Fibroblast of lung (primary cell): ENCODE measurements around the gene MAP1LC3B2. TPM values are rescaled to one million over a fixed set of nuclear protein-coding genes. Genes with fewer than 3 reads are reported as not detected.
"Not testable (repeated sequence)": the region's sequence is repeated elsewhere in the genome, so short reads cannot be mapped to it uniquely, and the experiment has no call there.

Experiments used
- DNase-seq, 2 donors: peaks; one replicate each; pipeline versions ENCODE4 v3.0.0 to v3.0.0-alpha.2; 2010; ENCODE audit warnings: low read depth in 2 of 2
- H2AFZ ChIP-seq: 2 replicates; pipeline ENCODE4 v1.5.1; 2012; ENCODE audit warnings: low read length, control low read depth, inconsistent platforms
- H3K27ac ChIP-seq: 2 replicates; pipeline ENCODE4 v1.5.1; 2011; ENCODE audit warnings: low read length, control low read depth; ENCODE audit not compliant: insufficient read depth
- H3K27me3 ChIP-seq: 2 replicates; pipeline ENCODE4 v1.5.1; 2011; ENCODE audit warnings: mild to moderate bottlenecking, low read length; ENCODE audit not compliant: control insufficient read depth, insufficient read depth
- H3K36me3 ChIP-seq: 2 replicates; pipeline ENCODE4 v1.5.1; 2011; ENCODE audit warnings: low read length; ENCODE audit not compliant: control insufficient read depth, insufficient read depth
- H3K4me1 ChIP-seq: 2 replicates; pipeline ENCODE4 v1.5.1; 2011; ENCODE audit warnings: low read length; ENCODE audit not compliant: control insufficient read depth, insufficient read depth; ENCODE audit errors: extremely low read depth
- H3K4me2 ChIP-seq: 2 replicates; pipeline ENCODE4 v1.5.1; 2011; ENCODE audit warnings: low read length, control low read depth; ENCODE audit not compliant: insufficient read depth; ENCODE audit errors: extremely low read depth
- H3K4me3 ChIP-seq, 4 experiments: fragments of 200-600 bp in 1 of 4; sonication (generic) in 1 of 4; replicated peaks in 1 of 4; 2 replicates each; pipeline ENCODE4 v1.5.1; 2011 to 2016; ENCODE audit warnings: low read length in 4 of 4, low read depth in 3 of 4, mild to moderate bottlenecking in 3 of 4, control low read depth in 2 of 4, inconsistent platforms in 1 of 4, mixed read lengths in 1 of 4; ENCODE audit not compliant: insufficient read depth in 1 of 4; ENCODE audit errors: control extremely low read depth in 1 of 4
- H3K79me2 ChIP-seq: 2 replicates; pipeline ENCODE4 v1.5.1; 2012; ENCODE audit warnings: mild to moderate bottlenecking, low read length, inconsistent platforms; ENCODE audit not compliant: control insufficient read depth, insufficient read depth
- H3K9ac ChIP-seq: 2 replicates; pipeline ENCODE4 v1.5.1; 2011; ENCODE audit warnings: mild to moderate bottlenecking, low read length, control low read depth; ENCODE audit not compliant: insufficient read depth
- H3K9me3 ChIP-seq: 2 replicates; pipeline ENCODE4 v1.5.1; 2012; ENCODE audit warnings: low read depth, low read length; ENCODE audit not compliant: control insufficient read depth, insufficient read depth
- H4K20me1 ChIP-seq: 2 replicates; pipeline ENCODE4 v1.5.1; 2011; ENCODE audit warnings: low read length; ENCODE audit not compliant: control insufficient read depth, insufficient read depth; ENCODE audit errors: extremely low read depth
- CTCF ChIP-seq, 2 donors: IDR thresholded peaks in 1 of 2; conservative IDR thresholded peaks in 1 of 2; 1 replicate in 1 of 2; 2 replicates in 1 of 2; pipeline ENCODE4 v1.5.1; 2011 to 2012; ENCODE audit warnings: low read length in 2 of 2, control low read depth in 1 of 2, inconsistent platforms in 1 of 2, low read depth in 1 of 2, mild to moderate bottlenecking in 1 of 2
- EZH2 ChIP-seq: IDR thresholded peaks from 2 replicates; pipeline ENCODE4 v1.5.1; 2012; ENCODE audit warnings: low read length, control low read depth, mild to moderate bottlenecking; ENCODE audit errors: missing control alignments
- polyA plus RNA-seq, 2 donors: library from polyadenylated mRNA; depleted of rRNA in 1 of 2; stranded (reverse) in 1 of 2; unstranded in 1 of 2; fragments of >200 nt; gene quantifications; 2 replicates each; pipeline ENCODE4 v1.2.1, GENCODE V29; 2011 to 2012; ENCODE audit warnings: missing spikeins in 1 of 2
- total RNA-seq: library from RNA; depleted of rRNA; stranded (reverse); fragments of >200 nt; gene quantifications from 2 replicates; pipeline ENCODE4 v1.2.1, GENCODE V29; 2014

Gene MAP1LC3B2
- total and polyA plus RNA-seq, 2 donors (not counting 1 experiment from before 2014, with no cell fraction given) = 1.2 TPM

GRCh38 chr12:116568203-116568602, 9.0 kb downstream of the MAP1LC3B2 start:
- Histone ChIP-seq H3K27me3 (no peaks in the 10 kb centered on the region), H3K27ac (no peak overlapping the region), H3K36me3 (no peaks in the 10 kb centered on the region), H4K20me1 (no peaks in the 10 kb centered on the region), H3K4me2 (no peak overlapping the region), H3K79me2 (no peaks in the 10 kb centered on the region), H3K4me1 (no peaks in the 10 kb centered on the region), H3K4me3 (no peak overlapping the region), H3K9ac (no peak overlapping the region), H3K9me3 (no peaks in the 10 kb centered on the region), H2AFZ (no peak overlapping the region)
- no peak for DNase-seq
- no peak for TF ChIP-seq EZH2
- no peak for TF ChIP-seq CTCF (conservative IDR thresholded peaks at IDR 0.05 in 1 of 2, IDR thresholded peaks at IDR 0.05 in 1 of 2; ENCODE audit: low read depth in 1 of 2, low read length in 2 of 2)

- H3K79me2 ChIP-seq = no peaks in the 10 kb centered on the region
- no peak overlapping the region for H3K27ac ChIP-seq
- no peaks in the 10 kb centered on the region for H3K9me3 ChIP-seq
- H2AFZ ChIP-seq = no peak overlapping the region
- H3K27me3 ChIP-seq = no peaks in the 10 kb centered on the region
- H3K9ac ChIP-seq = no peak overlapping the region
- no peaks in the 10 kb centered on the region for H3K36me3 ChIP-seq
- DNase-seq = no peak
- H3K4me3 ChIP-seq = no peak overlapping the region
- H3K4me1 ChIP-seq = no peaks in the 10 kb centered on the region
- no peak overlapping the region for H3K4me2 ChIP-seq
- TF ChIP-seq EZH2 (no peak), CTCF (conservative IDR thresholded peaks at IDR 0.05 in 1 of 2, IDR thresholded peaks at IDR 0.05 in 1 of 2; ENCODE audit: low read depth in 1 of 2, low read length in 2 of 2) (no peak)
- no peaks in the 10 kb centered on the region for H4K20me1 ChIP-seq
These were observed 11.9 kb downstream of the MAP1LC3B2 start for GRCh38 chr12:116571089-116571488.

- no peak overlapping the region for H2AFZ ChIP-seq
- no peaks in the 10 kb centered on the region for H3K36me3 ChIP-seq
- no peaks in the 10 kb centered on the region for H4K20me1 ChIP-seq
These were observed 14.6 kb downstream of the MAP1LC3B2 start for GRCh38 chr12:116573776-116574175.

GRCh38 chr12:116575754-116576153, 16.6 kb downstream of the MAP1LC3B2 start:
- not testable (repeated sequence) for DNase-seq, H3K4me3 ChIP-seq, H3K9ac ChIP-seq, H3K36me3 ChIP-seq, H3K27me3 ChIP-seq, H3K79me2 ChIP-seq, H3K4me1 ChIP-seq, H3K9me3 ChIP-seq, H4K20me1 ChIP-seq, H3K4me2 ChIP-seq, H3K27ac ChIP-seq, H2AFZ ChIP-seq

More at GRCh38 chr12:116573776-116574175, 14.6 kb downstream of the MAP1LC3B2 start:
- H3K9ac ChIP-seq = no peak overlapping the region
- no peak for DNase-seq
- no peak for TF ChIP-seq EZH2
- TF ChIP-seq CTCF (conservative IDR thresholded peaks at IDR 0.05 in 1 of 2, IDR thresholded peaks at IDR 0.05 in 1 of 2; ENCODE audit: low read depth in 1 of 2, low read length in 2 of 2) = no peak
- no peaks in the 10 kb centered on the region for H3K9me3 ChIP-seq
- no peak overlapping the region for H3K4me3 ChIP-seq
- no peak overlapping the region for H3K4me2 ChIP-seq
- no peaks in the 10 kb centered on the region for H3K27me3 ChIP-seq
- H3K4me1 ChIP-seq = no peaks in the 10 kb centered on the region
- H3K79me2 ChIP-seq = no peaks in the 10 kb centered on the region
- H3K27ac ChIP-seq = no peak overlapping the region
